DND-41 (cell line): Measurements from ENCODE around the gene MTCH1.

Source experiments
- CTCF ChIP-seq: IDR thresholded peaks from 2 replicates; pipeline ENCODE4 v1.5.1; 2012; ENCODE audit warnings: borderline replicate concordance, low read length, moderate library complexity, mild to moderate bottlenecking; ENCODE audit not compliant: poor library complexity, severe bottlenecking; ENCODE audit errors: extremely low read depth
- EZH2 ChIP-seq: IDR thresholded peaks from 3 replicates; pipeline ENCODE4 v1.6.1; 2012; ENCODE audit warnings: borderline replicate concordance, low read depth, mild to moderate bottlenecking, moderate library complexity, low read length, inconsistent platforms; ENCODE audit not compliant: severe bottlenecking

GRCh38 chr6:37025621-37026466, 39.8 kb upstream of the MTCH1 start:
- TF ChIP-seq CTCF (no peak), EZH2 (no peak)
